ENCODE data around the gene TMEM50A. TPM values are rescaled to one million over a fixed set of nuclear protein-coding genes. Genes with fewer than 3 reads are reported as not detected.

Gene TMEM50A
- total and polyA plus RNA-seq, 2 donors from 2014 or later = 115 to 118 TPM

- Histone ChIP-seq H3K27ac (ENCODE audit: low read depth in 2 of 2, low read length in 2 of 2) (no peak overlapping the region), H3K36me3 (ENCODE audit: control insufficient read depth in 2 of 3, insufficient read depth in 3 of 3, low read length in 3 of 3) (peaks cover 0 to 10% (median 2%) of the 10 kb centered on the region in 3 donors), H3K9ac (ENCODE audit: low read length in 3 of 3) (no peak overlapping the region), H3K4me3 (ENCODE audit: low read length in 3 of 3) (no peak overlapping the region), H3K9me3 (ENCODE audit: control insufficient read depth in 2 of 3, insufficient read depth in 1 of 3, low read length in 3 of 3) (no peaks in the 10 kb centered on the region), H3K27me3 (ENCODE audit: control insufficient read depth, insufficient read depth, low read length) (no peaks in the 10 kb centered on the region), H3K4me1 (ENCODE audit: control insufficient read depth in 2 of 3, insufficient read depth in 2 of 3, low read depth in 1 of 3, low read length in 3 of 3) (peaks cover 0 to 3% (median 0%) of the 10 kb centered on the region in 3 donors)
- TF ChIP-seq CTCF (IDR thresholded peaks at IDR 0.05; ENCODE audit: borderline replicate concordance, extremely low read depth, insufficient read depth) = no peak
- FAIRE-seq (no peak), DNase-seq (no peak)
- intact Hi-C loops (cut with DNase I) = no loop called here
Measured at GRCh38 chr1:25342846-25343245, 4.7 kb downstream of the TMEM50A start.

GRCh38 chr1:25343872-25344271 is 5.7 kb downstream of the TMEM50A start:
- Histone ChIP-seq H3K9me3 (ENCODE audit: control insufficient read depth in 2 of 3, insufficient read depth in 1 of 3, low read length in 3 of 3) (no peaks in the 10 kb centered on the region), H3K27ac (ENCODE audit: low read depth in 2 of 2, low read length in 2 of 2) (no peak overlapping the region), H3K9ac (ENCODE audit: low read length in 3 of 3) (no peak overlapping the region), H3K27me3 (ENCODE audit: control insufficient read depth, insufficient read depth, low read length) (no peaks in the 10 kb centered on the region), H3K36me3 (ENCODE audit: control insufficient read depth in 2 of 3, insufficient read depth in 3 of 3, low read length in 3 of 3) (peaks cover 0 to 10% (median 2%) of the 10 kb centered on the region in 3 donors), H3K4me3 (ENCODE audit: low read length in 3 of 3) (no peak overlapping the region), H3K4me1 (ENCODE audit: control insufficient read depth in 2 of 3, insufficient read depth in 2 of 3, low read depth in 1 of 3, low read length in 3 of 3) (peaks cover 0 to 3% (median 0%) of the 10 kb centered on the region in 3 donors)
- no peak for FAIRE-seq
- intact Hi-C loops (cut with DNase I) = no loop called here
- no peak for DNase-seq
- TF ChIP-seq CTCF (IDR thresholded peaks at IDR 0.05; ENCODE audit: borderline replicate concordance, extremely low read depth, insufficient read depth) = no peak

- Histone ChIP-seq H3K27me3 (ENCODE audit: control insufficient read depth, insufficient read depth, low read length) (no peaks in the 10 kb centered on the region), H3K4me1 (ENCODE audit: control insufficient read depth in 2 of 3, insufficient read depth in 2 of 3, low read depth in 1 of 3, low read length in 3 of 3) (no peaks in the 10 kb centered on the region), H3K9me3 (ENCODE audit: control insufficient read depth in 2 of 3, insufficient read depth in 1 of 3, low read length in 3 of 3) (no peaks in the 10 kb centered on the region), H3K9ac (ENCODE audit: low read length in 3 of 3) (no peak overlapping the region), H3K4me3 (ENCODE audit: low read length in 3 of 3) (no peak overlapping the region), H3K36me3 (ENCODE audit: control insufficient read depth in 2 of 3, insufficient read depth in 3 of 3, low read length in 3 of 3) (peaks cover 0 to 10% (median 4%) of the 10 kb centered on the region in 3 donors), H3K27ac (ENCODE audit: low read depth in 2 of 2, low read length in 2 of 2) (no peak overlapping the region)
- intact Hi-C loops (cut with DNase I) = no loop called here
- no peak for DNase-seq
- no peak for TF ChIP-seq CTCF (IDR thresholded peaks at IDR 0.05; ENCODE audit: borderline replicate concordance, extremely low read depth, insufficient read depth)
- no peak for FAIRE-seq
Measured at GRCh38 chr1:25347556-25347955, 9.4 kb downstream of the TMEM50A start.

- intact Hi-C loops (cut with DNase I) = no loop called here
- no peak overlapping the region for H3K9ac ChIP-seq (ENCODE audit: low read length in 3 of 3)
- H3K4me1 ChIP-seq (ENCODE audit: control insufficient read depth in 2 of 3, insufficient read depth in 2 of 3, low read depth in 1 of 3, low read length in 3 of 3) = no peaks in the 10 kb centered on the region
- H3K9me3 ChIP-seq (ENCODE audit: control insufficient read depth in 2 of 3, insufficient read depth in 1 of 3, low read length in 3 of 3) = no peaks in the 10 kb centered on the region
- FAIRE-seq (no peak), DNase-seq (no peak)
- H3K27me3 ChIP-seq (ENCODE audit: control insufficient read depth, insufficient read depth, low read length) = no peaks in the 10 kb centered on the region
- peaks cover 0 to 3% (median 2%) of the 10 kb centered on the region in 3 donors for H3K36me3 ChIP-seq (ENCODE audit: control insufficient read depth in 2 of 3, insufficient read depth in 3 of 3, low read length in 3 of 3)
- no peak for TF ChIP-seq CTCF (IDR thresholded peaks at IDR 0.05; ENCODE audit: borderline replicate concordance, extremely low read depth, insufficient read depth)
- no peak overlapping the region for H3K27ac ChIP-seq (ENCODE audit: low read depth in 2 of 2, low read length in 2 of 2)
- no peak overlapping the region for H3K4me3 ChIP-seq (ENCODE audit: low read length in 3 of 3)
Measured at GRCh38 chr1:25349606-25350005, 11.5 kb downstream of the TMEM50A start.
